T-helper 1 cell (primary cell): ENCODE measurements around the gene TBC1D8B.

Experiments
- DNase-seq, 5 donors: peaks; one replicate each; pipeline ENCODE4 v3.0.0-alpha.2; 2012 to 2020

TBC1D8B gene

GRCh38 chrX:106898462-106898861 is 96.0 kb downstream of the TBC1D8B start:
- peak in 2 of 5 donors; percentile 6 to 25 for DNase-seq

GRCh38 chrX:106899276-106899675 is 96.8 kb downstream of the TBC1D8B start:
- DNase-seq: no peak

- DNase-seq: no peak
Observed at GRCh38 chrX:106899841-106900240, 97.4 kb downstream of the TBC1D8B start.

- no peak for DNase-seq
Observed at GRCh38 chrX:106901341-106901740, 98.9 kb downstream of the TBC1D8B start.

GRCh38 chrX:106901781-106902219 is 99.3 kb downstream of the TBC1D8B start:
- DNase-seq: no peak

- no peak for DNase-seq
Observed at GRCh38 chrX:106902684-106903083, 100.2 kb downstream of the TBC1D8B start.

- DNase-seq: no peak
Observed at GRCh38 chrX:106903291-106903824, 100.9 kb downstream of the TBC1D8B start, which contains the start of gene RIPPLY1. Gene RIPPLY1 (minus strand): TSS chrX:106903341. CDS start chrX:106903287, 54 bp downstream.

GRCh38 chrX:106903856-106904528 is 101.5 kb downstream of the TBC1D8B start:
- no peak for DNase-seq

GRCh38 chrX:106905064-106905708 is 102.7 kb downstream of the TBC1D8B start:
- no peak for DNase-seq

GRCh38 chrX:106906361-106906760 is 103.9 kb downstream of the TBC1D8B start:
- DNase-seq: no peak

GRCh38 chrX:106912864-106913263 is 110.4 kb downstream of the TBC1D8B start:
- no peak for DNase-seq

GRCh38 chrX:106917830-106918500 is 115.5 kb downstream of the TBC1D8B start:
- DNase-seq: peak in 2 of 5 donors; percentile 2 to 19

- DNase-seq: no peak
Observed at GRCh38 chrX:106919932-106920452, 117.5 kb downstream of the TBC1D8B start, which contains the start of gene CLDN2. Gene CLDN2 (plus strand): TSS chrX:106920402. CDS start chrX:106928229, 7,827 bp downstream.

GRCh38 chrX:106921637-106922036 is 119.2 kb downstream of the TBC1D8B start:
- DNase-seq: no peak
